Nephron (organoid): Measurements from ENCODE around the gene OTUD1.

ENCODE experiments used
- H3K27ac Mint-ChIP-seq, 3 experiments: 2 replicates each; pipeline ENCODE4 v1.8.0; 2020; ENCODE audit warnings: mixed read lengths in 3 of 3, mild to moderate bottlenecking in 2 of 3, moderate library complexity in 1 of 3
- H3K27me3 Mint-ChIP-seq: 2 replicates; pipeline ENCODE4 v1.8.0; 2021; ENCODE audit warnings: low read depth, mild to moderate bottlenecking, moderate library complexity, mixed read lengths
- H3K36me3 Mint-ChIP-seq: 2 replicates; pipeline ENCODE4 v1.8.0; 2020; ENCODE audit warnings: low read depth, mixed read lengths
- H3K4me1 Mint-ChIP-seq: 2 replicates; pipeline ENCODE4 v1.8.0; 2020; ENCODE audit warnings: mixed read lengths
- H3K4me3 Mint-ChIP-seq, 3 experiments: 2 replicates each; pipeline ENCODE4 v1.8.0; 2020; ENCODE audit warnings: mild to moderate bottlenecking in 3 of 3, mixed read lengths in 3 of 3, moderate library complexity in 2 of 3
- H3K9me3 Mint-ChIP-seq: 2 replicates; pipeline ENCODE4 v1.8.0; 2020; ENCODE audit warnings: mixed read lengths
- TF ChIP-seq, protein P1 (sequence below), 3 experiments: fragments of 200-600 bp; sonication (generic); IDR thresholded peaks; one replicate each; pipeline ENCODE4 v1.5.0; 2021; ENCODE audit warnings: antibody characterized with exemption in 3 of 3; ENCODE audit not compliant: unreplicated experiment in 3 of 3

Gene OTUD1

DNA sequence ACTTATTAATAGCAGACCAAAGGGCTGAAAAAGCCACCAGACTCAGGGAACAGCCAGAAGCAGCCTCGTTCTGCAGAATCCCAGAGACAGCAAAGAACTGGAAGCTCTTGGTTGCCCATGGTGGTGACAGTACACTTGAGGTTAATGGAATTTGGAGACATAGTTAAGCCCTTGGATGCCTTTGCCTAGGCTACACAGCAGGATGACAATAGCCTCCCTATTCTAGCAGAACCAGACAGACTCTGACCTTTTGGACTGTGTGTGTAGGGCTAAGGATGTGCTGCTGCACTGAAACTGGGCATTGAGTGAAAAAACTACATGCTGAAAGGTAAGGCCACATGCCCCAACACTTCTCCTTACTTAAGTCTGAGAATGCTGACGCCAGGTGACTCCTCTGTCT, 22.7 kb downstream of the OTUD1 start:
- H3K27ac Mint-ChIP-seq = no peak overlapping the region
- H3K4me3 Mint-ChIP-seq = no peak overlapping the region
- H3K9me3 Mint-ChIP-seq = no peaks in the 10 kb centered on the region
- TF ChIP-seq, protein P1, sequence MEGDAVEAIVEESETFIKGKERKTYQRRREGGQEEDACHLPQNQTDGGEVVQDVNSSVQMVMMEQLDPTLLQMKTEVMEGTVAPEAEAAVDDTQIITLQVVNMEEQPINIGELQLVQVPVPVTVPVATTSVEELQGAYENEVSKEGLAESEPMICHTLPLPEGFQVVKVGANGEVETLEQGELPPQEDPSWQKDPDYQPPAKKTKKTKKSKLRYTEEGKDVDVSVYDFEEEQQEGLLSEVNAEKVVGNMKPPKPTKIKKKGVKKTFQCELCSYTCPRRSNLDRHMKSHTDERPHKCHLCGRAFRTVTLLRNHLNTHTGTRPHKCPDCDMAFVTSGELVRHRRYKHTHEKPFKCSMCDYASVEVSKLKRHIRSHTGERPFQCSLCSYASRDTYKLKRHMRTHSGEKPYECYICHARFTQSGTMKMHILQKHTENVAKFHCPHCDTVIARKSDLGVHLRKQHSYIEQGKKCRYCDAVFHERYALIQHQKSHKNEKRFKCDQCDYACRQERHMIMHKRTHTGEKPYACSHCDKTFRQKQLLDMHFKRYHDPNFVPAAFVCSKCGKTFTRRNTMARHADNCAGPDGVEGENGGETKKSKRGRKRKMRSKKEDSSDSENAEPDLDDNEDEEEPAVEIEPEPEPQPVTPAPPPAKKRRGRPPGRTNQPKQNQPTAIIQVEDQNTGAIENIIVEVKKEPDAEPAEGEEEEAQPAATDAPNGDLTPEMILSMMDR (IDR thresholded peaks at IDR 0.05; ENCODE audit: unreplicated experiment in 3 of 3) = no peak
- H3K36me3 Mint-ChIP-seq = no peaks in the 10 kb centered on the region
- H3K27me3 Mint-ChIP-seq = no peaks in the 10 kb centered on the region
- H3K4me1 Mint-ChIP-seq = no peaks in the 10 kb centered on the region

DNA sequence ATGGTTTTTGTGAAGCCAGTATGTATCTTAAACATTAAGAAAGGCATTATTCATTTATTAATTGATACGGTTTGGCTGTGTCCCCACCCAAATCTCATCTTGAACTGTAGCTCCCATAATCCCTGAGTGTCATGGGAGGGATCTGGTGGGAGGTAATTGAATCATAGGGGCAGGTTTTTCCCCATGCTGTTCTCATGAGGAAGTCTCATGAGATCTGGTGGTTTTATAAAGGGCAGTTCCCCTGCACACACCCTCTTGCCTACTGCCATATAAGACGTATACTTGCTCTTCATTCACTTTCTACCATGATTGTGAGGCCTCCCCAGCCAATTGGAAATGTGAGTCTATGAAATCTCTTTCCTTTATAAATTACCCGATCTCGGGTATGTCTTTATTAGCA, 28.1 kb downstream of the OTUD1 start:
- Mint-ChIP-seq H3K4me3 (no peak overlapping the region), H3K36me3 (no peaks in the 10 kb centered on the region), H3K27me3 (peaks cover 3% of the 10 kb centered on the region), H3K9me3 (no peaks in the 10 kb centered on the region), H3K4me1 (peaks cover 15% of the 10 kb centered on the region), H3K27ac (no peak overlapping the region)
- TF ChIP-seq, protein P1 (IDR thresholded peaks at IDR 0.05; ENCODE audit: unreplicated experiment in 3 of 3) = no peak

DNA sequence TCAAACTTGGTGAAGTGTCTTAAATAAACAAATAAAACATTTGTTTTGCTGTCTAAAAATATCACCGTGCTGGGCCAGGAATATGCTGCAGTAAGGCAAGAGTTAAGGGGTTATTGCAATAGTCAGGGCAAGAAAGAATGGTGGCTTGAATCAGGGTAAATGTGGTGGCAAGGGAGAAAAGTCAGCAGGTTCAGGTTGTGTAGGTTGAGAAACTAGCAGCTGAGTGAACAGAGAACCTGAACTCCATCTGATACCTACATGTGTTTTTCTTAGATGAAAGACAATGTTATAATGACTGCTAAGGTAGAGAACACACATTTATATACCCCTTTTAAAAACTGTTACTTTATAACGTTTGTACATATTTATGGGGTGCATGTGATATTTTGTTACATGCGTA, 28.7 kb downstream of the OTUD1 start:
- TF ChIP-seq, protein P1 (IDR thresholded peaks at IDR 0.05; ENCODE audit: unreplicated experiment in 3 of 3) = no peak
- Mint-ChIP-seq H3K36me3 (no peaks in the 10 kb centered on the region), H3K4me3 (no peak overlapping the region), H3K27ac (no peak overlapping the region), H3K9me3 (no peaks in the 10 kb centered on the region), H3K4me1 (peaks cover 15% of the 10 kb centered on the region), H3K27me3 (peaks cover 3% of the 10 kb centered on the region)

DNA sequence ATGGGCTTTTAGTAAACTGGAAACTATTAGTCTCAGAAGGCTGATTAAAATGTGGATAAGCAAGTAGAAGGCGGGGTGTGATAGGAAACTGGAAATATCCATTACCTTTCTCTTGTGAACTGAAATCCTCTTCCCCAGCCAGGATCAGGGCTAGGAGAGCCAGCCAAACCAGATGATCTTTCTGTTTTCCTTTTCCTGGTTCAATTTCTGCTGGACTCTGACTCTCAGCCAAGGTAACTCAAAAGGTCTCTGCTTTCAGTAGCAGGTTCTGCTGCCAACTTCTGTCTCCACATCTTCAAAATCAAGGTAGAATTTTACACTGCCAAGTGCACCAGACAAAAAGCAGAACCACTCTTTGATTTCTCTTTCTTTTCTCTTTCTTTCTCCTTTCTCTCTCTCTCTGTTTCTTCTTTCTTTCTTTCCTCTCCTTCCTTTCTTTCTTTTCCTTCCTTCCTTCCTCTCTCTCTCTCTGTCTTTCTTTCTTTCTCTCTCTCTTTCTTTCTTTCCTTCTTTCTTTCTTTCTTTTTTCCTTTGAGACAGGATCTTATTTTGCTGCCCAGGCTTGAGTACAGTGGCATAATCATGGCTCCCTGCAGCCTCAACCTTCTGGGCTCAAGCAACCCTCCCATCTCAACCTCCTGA, 30.8 kb downstream of the OTUD1 start:
- Mint-ChIP-seq H3K9me3 (no peaks in the 10 kb centered on the region), H3K36me3 (no peaks in the 10 kb centered on the region), H3K4me3 (no peak overlapping the region), H3K4me1 (peaks cover 15% of the 10 kb centered on the region), H3K27me3 (peaks cover 3% of the 10 kb centered on the region), H3K27ac (no peak overlapping the region)
- TF ChIP-seq, protein P1 (IDR thresholded peaks at IDR 0.05; ENCODE audit: unreplicated experiment in 3 of 3) = no peak

DNA sequence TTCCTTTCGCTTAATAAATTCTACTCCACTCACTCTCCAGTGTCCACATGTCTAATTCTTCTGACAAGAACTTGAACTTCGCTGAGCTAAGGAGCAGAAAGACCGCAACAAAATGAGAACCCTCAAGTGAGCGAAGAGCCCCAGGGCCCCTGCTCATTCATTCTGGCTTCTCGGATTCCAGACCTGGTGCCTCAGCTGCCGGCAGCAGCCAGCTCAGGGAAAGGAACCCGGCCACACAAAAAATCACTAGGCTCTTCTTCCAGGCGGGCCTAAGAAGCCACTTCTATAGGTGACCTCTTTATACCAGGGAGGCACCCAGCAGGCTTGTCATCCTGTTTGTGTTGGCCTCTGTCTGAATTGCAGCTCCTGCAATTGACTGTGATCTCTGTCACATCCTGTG, 33.3 kb downstream of the OTUD1 start:
- no peak overlapping the region for H3K27ac Mint-ChIP-seq
- TF ChIP-seq, protein P1 (IDR thresholded peaks at IDR 0.05; ENCODE audit: unreplicated experiment in 3 of 3) = no peak
- no peak overlapping the region for H3K4me3 Mint-ChIP-seq
- peaks cover 15% of the 10 kb centered on the region for H3K4me1 Mint-ChIP-seq
- H3K27me3 Mint-ChIP-seq = peaks cover 8% of the 10 kb centered on the region
- no peaks in the 10 kb centered on the region for H3K9me3 Mint-ChIP-seq
- no peaks in the 10 kb centered on the region for H3K36me3 Mint-ChIP-seq

DNA sequence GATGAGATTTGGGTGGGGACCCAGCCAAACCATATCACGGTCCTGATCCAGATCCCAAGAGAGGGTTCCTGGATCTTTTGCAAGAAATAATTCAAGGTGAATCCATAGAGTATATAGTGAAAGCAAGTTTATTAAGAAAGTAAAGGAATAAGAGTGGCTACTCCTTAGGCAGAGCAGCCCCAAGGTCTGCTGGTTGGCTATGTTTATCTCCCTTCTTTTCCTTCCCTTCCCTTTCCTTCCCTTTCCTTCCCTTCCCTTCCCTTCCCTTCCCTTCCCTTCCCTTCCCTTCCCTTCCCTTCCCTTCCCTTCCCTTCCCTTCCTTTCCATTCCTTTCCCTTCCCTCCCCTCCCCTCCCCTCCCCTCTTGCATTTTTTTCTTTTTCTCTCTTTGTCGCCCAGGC, 35.2 kb downstream of the OTUD1 start:
- TF ChIP-seq, protein P1 (IDR thresholded peaks at IDR 0.05; ENCODE audit: unreplicated experiment in 3 of 3) = no peak
- Mint-ChIP-seq H3K27me3 (peaks cover 8% of the 10 kb centered on the region), H3K9me3 (no peaks in the 10 kb centered on the region), H3K4me1 (peaks cover 15% of the 10 kb centered on the region), H3K4me3 (no peak overlapping the region), H3K36me3 (no peaks in the 10 kb centered on the region), H3K27ac (no peak overlapping the region)
